ENCODE results near the gene CCDC40.

DNA sequence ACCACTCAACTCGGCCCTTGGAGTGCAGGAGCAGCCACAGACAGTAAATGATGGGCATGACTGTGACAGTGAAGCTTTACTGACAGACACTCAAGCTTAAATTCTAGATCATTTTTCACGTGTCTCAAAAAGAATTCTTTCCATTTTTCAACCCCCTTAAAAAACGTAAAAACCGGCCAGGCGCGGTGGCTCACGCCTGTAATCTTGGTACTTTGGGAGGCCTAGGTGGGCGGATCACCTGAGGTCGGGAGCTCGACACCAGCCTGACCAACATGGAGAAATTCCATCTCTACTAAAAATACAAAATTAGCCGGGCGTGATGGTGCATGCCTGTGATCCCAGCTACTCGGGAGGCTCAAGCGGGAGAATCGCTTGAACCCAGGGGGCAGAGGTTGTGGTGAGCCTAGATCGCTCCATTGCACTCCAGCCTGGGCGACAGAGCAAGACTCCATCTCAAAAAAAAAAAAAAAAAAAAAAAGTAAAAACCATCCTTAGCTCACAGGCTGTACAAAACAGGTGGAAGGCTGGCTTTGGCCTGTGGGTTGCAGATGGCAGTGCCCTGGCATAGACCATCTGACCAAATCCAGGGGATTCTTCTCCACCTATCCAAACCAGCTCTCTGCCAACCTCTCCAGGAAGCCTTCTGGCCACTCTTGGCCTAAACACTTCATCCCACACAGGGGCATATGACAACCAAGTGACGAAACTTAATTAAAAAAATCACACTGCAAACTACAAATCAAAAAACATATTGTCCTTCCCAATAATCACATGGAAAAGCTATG, 19.0 kb upstream of the CCDC40 start:
- TF ChIP-seq, protein P1, sequence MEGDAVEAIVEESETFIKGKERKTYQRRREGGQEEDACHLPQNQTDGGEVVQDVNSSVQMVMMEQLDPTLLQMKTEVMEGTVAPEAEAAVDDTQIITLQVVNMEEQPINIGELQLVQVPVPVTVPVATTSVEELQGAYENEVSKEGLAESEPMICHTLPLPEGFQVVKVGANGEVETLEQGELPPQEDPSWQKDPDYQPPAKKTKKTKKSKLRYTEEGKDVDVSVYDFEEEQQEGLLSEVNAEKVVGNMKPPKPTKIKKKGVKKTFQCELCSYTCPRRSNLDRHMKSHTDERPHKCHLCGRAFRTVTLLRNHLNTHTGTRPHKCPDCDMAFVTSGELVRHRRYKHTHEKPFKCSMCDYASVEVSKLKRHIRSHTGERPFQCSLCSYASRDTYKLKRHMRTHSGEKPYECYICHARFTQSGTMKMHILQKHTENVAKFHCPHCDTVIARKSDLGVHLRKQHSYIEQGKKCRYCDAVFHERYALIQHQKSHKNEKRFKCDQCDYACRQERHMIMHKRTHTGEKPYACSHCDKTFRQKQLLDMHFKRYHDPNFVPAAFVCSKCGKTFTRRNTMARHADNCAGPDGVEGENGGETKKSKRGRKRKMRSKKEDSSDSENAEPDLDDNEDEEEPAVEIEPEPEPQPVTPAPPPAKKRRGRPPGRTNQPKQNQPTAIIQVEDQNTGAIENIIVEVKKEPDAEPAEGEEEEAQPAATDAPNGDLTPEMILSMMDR (IDR thresholded peaks at IDR 0.05): no peak
- no peak for TF ChIP-seq EZH2 (IDR thresholded peaks at IDR 0.05; ENCODE audit: borderline replicate concordance, insufficient read depth, low read depth, low read length, poor library complexity, severe bottlenecking)

Data from B cell (primary cell).